SK-N-SH (cell line): ENCODE data around the gene TGM5. TPM values are rescaled to one million over a fixed set of nuclear protein-coding genes. Genes with fewer than 3 reads are reported as not detected.

ENCODE experiments used
- CTCF ChIA-PET: fragments of 300-600, 350-600 bp; formaldehyde crosslinking; extraction: SDS; loops from one replicate; lab custom pipeline; 2021; lab: Yijun Ruan, JAX
- POLR2A ChIA-PET: fragments of 350-600 bp; sonication (Branson Sonifier 250); formaldehyde crosslinking; extraction: SDS; loops from one replicate; lab custom pipeline; 2020; ENCODE audit warnings: antibody characterized with exemption, inconsistent platforms; lab: Yijun Ruan, JAX
- DNase-seq: peaks from one replicate; pipeline ENCODE4 v3.0.0; 2012
- H2AFZ ChIP-seq: fragments of 200-600 bp; sonication (generic); 2 replicates; pipeline ENCODE4 v1.8.1; 2016; ENCODE audit warnings: antibody characterized with exemption, mild to moderate bottlenecking, low read depth
- H3F3A ChIP-seq: fragments of 200-600 bp; sonication (generic); replicated peaks from 2 replicates; pipeline ENCODE3; 2016; ENCODE audit warnings: antibody characterized with exemption, mild to moderate bottlenecking; ENCODE audit not compliant: insufficient read depth
- H3K27ac ChIP-seq, 2 experiments: fragments of 200-500 bp in 1 of 2; fragments of 200-600 bp in 1 of 2; sonication (Bioruptor generic) in 1 of 2; sonication (generic), shearing (Covaris generic) in 1 of 2; 2 replicates each; pipeline versions ENCODE4 v1.5.1 to v1.6.1; 2014 to 2016; ENCODE audit warnings: low read depth in 2 of 2, inconsistent platforms in 1 of 2, low read length in 1 of 2, mild to moderate bottlenecking in 1 of 2, mixed read lengths in 1 of 2
- H3K27me3 ChIP-seq: fragments of 200-600 bp; sonication (generic), shearing (Covaris generic); 2 replicates; pipeline ENCODE4 v1.6.1; 2016; ENCODE audit warnings: mixed run types; ENCODE audit not compliant: insufficient read depth
- H3K36me3 ChIP-seq, 2 experiments: fragments of 200-500 bp in 1 of 2; fragments of 200-600 bp in 1 of 2; sonication (Bioruptor generic) in 1 of 2; sonication (generic) in 1 of 2; replicated peaks in 1 of 2; 2 replicates each; pipeline versions ENCODE3 to v1.5.1; 2014 to 2016; ENCODE audit warnings: low read length in 1 of 2, mild to moderate bottlenecking in 1 of 2; ENCODE audit not compliant: insufficient read depth in 2 of 2, control insufficient read depth in 1 of 2
- H3K4me1 ChIP-seq, 2 experiments: fragments of 200-500 bp in 1 of 2; fragments of 200-600 bp in 1 of 2; sonication (Bioruptor generic) in 1 of 2; sonication (generic), shearing (Covaris generic) in 1 of 2; 2 replicates each; pipeline versions ENCODE4 v1.5.1 to v1.6.1; 2014 to 2016; ENCODE audit warnings: low read depth in 1 of 2, low read length in 1 of 2, mixed run types in 1 of 2; ENCODE audit not compliant: insufficient read depth in 2 of 2, control insufficient read depth in 1 of 2
- H3K4me2 ChIP-seq: fragments of 200-600 bp; sonication (generic), shearing (Covaris generic); 2 replicates; pipeline ENCODE4 v1.6.1; 2017; ENCODE audit warnings: mixed run types
- H3K4me3 ChIP-seq, 2 experiments: fragments of 200-500 bp in 1 of 2; fragments of 200-600 bp in 1 of 2; sonication (Bioruptor generic) in 1 of 2; sonication (generic), shearing (Covaris generic) in 1 of 2; 2 replicates each; pipeline versions ENCODE4 v1.5.1 to v1.8.1; 2014 to 2016; ENCODE audit warnings: low read depth in 2 of 2, inconsistent platforms in 1 of 2, low read length in 1 of 2, mild to moderate bottlenecking in 1 of 2, mixed read lengths in 1 of 2, moderate library complexity in 1 of 2
- H3K79me2 ChIP-seq: fragments of 200-600 bp; sonication (generic); 2 replicates; pipeline ENCODE4 v1.8.1; 2017; ENCODE audit warnings: mild to moderate bottlenecking; ENCODE audit not compliant: insufficient read depth
- H3K9ac ChIP-seq: fragments of 200-600 bp; sonication (generic); 2 replicates; pipeline ENCODE4 v1.6.1; 2017; ENCODE audit warnings: mixed run types
- H3K9me2 ChIP-seq: fragments of 200-600 bp; sonication (generic); 2 replicates; pipeline ENCODE4 v1.6.1; 2017; ENCODE audit warnings: mixed run types
- H3K9me3 ChIP-seq: fragments of 200-600 bp; sonication (generic); 2 replicates; pipeline ENCODE4 v1.6.1; 2017; ENCODE audit warnings: mixed run types, mild to moderate bottlenecking, moderate library complexity
- H4K20me1 ChIP-seq: fragments of 200-600 bp; sonication (generic); 2 replicates; pipeline ENCODE4 v1.6.1; 2017; ENCODE audit warnings: mild to moderate bottlenecking, mixed run types; ENCODE audit not compliant: insufficient read depth
- CHD2 ChIP-seq: fragments of 150-350 bp; IDR thresholded peaks from 2 replicates; pipeline ENCODE4 v1.6.1; 2018; ENCODE audit warnings: low read length; ENCODE audit not compliant: partially characterized antibody
- ELF1 ChIP-seq: IDR thresholded peaks from 2 replicates; pipeline ENCODE4 v1.4.0; 2012
- EP300 ChIP-seq, 2 experiments: IDR thresholded peaks; 2 replicates each; pipeline versions ENCODE4 v1.4.0 to v1.6.1; 2012; ENCODE audit warnings: borderline replicate concordance in 1 of 2, low read depth in 1 of 2, low read length in 1 of 2
- FOSL2 ChIP-seq: IDR thresholded peaks from 2 replicates; pipeline ENCODE4 v1.4.0; 2012; ENCODE audit warnings: low read depth, mild to moderate bottlenecking, moderate library complexity, borderline replicate concordance
- FOXJ3 ChIP-seq: sonication (generic); formaldehyde crosslinking; IDR thresholded peaks from 2 replicates; pipeline ENCODE4 v1.5.1; 2020; ENCODE audit warnings: mild to moderate bottlenecking, missing genetic modification reagents
- GABPA ChIP-seq: IDR thresholded peaks from 2 replicates; pipeline ENCODE4 v1.4.0; 2012; ENCODE audit warnings: low read depth, mild to moderate bottlenecking
- GATA2 ChIP-seq: sonication (generic); formaldehyde crosslinking; IDR thresholded peaks from 2 replicates; pipeline ENCODE4 v1.5.0; 2020; ENCODE audit warnings: mild to moderate bottlenecking, missing genetic modification reagents
- MEF2A ChIP-seq: IDR thresholded peaks from 2 replicates; pipeline ENCODE4 v1.4.0; 2012; ENCODE audit warnings: low read depth, borderline replicate concordance
- MXI1 ChIP-seq: IDR thresholded peaks from 2 replicates; pipeline ENCODE4 v1.6.1; 2012; ENCODE audit warnings: mild to moderate bottlenecking, low read depth, low read length, improper control_type of control experiment
- NRF1 ChIP-seq: IDR thresholded peaks from 2 replicates; pipeline ENCODE4 v1.6.1; 2012; ENCODE audit warnings: low read depth, mild to moderate bottlenecking, low read length
- POLR2AphosphoS5 ChIP-seq: IDR thresholded peaks from 2 replicates; pipeline ENCODE4 v1.6.1; 2012; ENCODE audit warnings: low read depth, low read length
- RCOR1 ChIP-seq: fragments of 150-350 bp; IDR thresholded peaks from 2 replicates; pipeline ENCODE4 v1.6.1; 2017; ENCODE audit warnings: antibody characterized with exemption, low read length
- SIN3A ChIP-seq: IDR thresholded peaks from 2 replicates; pipeline ENCODE4 v1.6.1; 2012; ENCODE audit warnings: low read depth, mild to moderate bottlenecking, low read length, moderate library complexity, borderline replicate concordance
- TAF1 ChIP-seq: IDR thresholded peaks from 2 replicates; pipeline ENCODE4 v1.6.1; 2012; ENCODE audit warnings: low read depth, mild to moderate bottlenecking, low read length, moderate library complexity, borderline replicate concordance
- TEAD4 ChIP-seq: IDR thresholded peaks from 2 replicates; pipeline ENCODE4 v1.4.0; 2012; ENCODE audit warnings: mild to moderate bottlenecking, borderline replicate concordance; ENCODE audit not compliant: insufficient read depth
- WGBS: methylation state at CpG from one replicate; pipeline ENCODE4 v1.1.6; 2017; ENCODE audit warnings: low lambda C conversion rate; 5-methylcytosine and 5-hydroxymethylcytosine counted together
- polyA plus RNA-seq, 3 experiments: library from polyadenylated mRNA; depleted of rRNA; stranded (reverse); fragments of >200 nt; gene quantifications; 2 replicates each; pipeline ENCODE4 v1.2.3, GENCODE V29; 2012
- TF ChIP-seq, protein P1 (sequence below): fragments of 150-350 bp; IDR thresholded peaks from 2 replicates; pipeline ENCODE4 v1.6.1; 2016; ENCODE audit warnings: mild to moderate bottlenecking, low read depth, low read length
- TF ChIP-seq, protein P2 (sequence below): IDR thresholded peaks from 2 replicates; pipeline ENCODE4 v1.4.0; 2012; ENCODE audit warnings: low read depth, borderline replicate concordance
- TF ChIP-seq, protein P3 (sequence below): fragments of 200-600 bp; sonication (generic); IDR thresholded peaks from 2 replicates; pipeline ENCODE4 v1.6.1; 2017; ENCODE audit warnings: antibody characterized with exemption, mild to moderate bottlenecking, moderate library complexity

The TGM5 gene, protein sequence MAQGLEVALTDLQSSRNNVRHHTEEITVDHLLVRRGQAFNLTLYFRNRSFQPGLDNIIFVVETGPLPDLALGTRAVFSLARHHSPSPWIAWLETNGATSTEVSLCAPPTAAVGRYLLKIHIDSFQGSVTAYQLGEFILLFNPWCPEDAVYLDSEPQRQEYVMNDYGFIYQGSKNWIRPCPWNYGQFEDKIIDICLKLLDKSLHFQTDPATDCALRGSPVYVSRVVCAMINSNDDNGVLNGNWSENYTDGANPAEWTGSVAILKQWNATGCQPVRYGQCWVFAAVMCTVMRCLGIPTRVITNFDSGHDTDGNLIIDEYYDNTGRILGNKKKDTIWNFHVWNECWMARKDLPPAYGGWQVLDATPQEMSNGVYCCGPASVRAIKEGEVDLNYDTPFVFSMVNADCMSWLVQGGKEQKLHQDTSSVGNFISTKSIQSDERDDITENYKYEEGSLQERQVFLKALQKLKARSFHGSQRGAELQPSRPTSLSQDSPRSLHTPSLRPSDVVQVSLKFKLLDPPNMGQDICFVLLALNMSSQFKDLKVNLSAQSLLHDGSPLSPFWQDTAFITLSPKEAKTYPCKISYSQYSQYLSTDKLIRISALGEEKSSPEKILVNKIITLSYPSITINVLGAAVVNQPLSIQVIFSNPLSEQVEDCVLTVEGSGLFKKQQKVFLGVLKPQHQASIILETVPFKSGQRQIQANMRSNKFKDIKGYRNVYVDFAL
- polyA plus RNA-seq (2012; rRNA removed), result not detected in 2 replicates
- polyA plus RNA-seq (2012; cell fraction: cytosol; rRNA removed), result not detected in 2 replicates
- polyA plus RNA-seq (2012; cell fraction: nucleus; rRNA removed), result not detected in 2 replicates

DNA sequence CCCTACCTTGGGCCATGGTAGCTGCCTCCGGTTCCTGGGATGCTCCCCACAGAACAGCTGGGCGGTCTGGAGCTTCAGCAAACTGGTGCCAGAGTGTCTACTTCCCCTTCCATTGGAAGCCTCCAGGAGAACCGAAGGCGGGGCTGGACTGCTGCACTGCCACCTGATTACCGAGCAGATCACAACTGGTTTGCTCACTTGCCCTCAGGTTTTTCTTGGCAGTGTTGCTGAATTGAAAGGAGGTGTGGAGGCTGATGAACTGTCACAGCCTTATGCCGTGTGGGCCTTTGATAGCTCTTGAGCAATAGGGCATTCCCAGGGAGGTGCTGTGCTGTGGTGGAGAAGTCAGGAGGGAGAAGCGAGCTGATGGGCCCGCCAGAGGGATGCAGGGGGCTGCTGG is at the start of gene TGM5:
TGM5 (minus strand) TSS at position 95 of the 400 bp plus-strand sequence; CDS start at position 16, 79 bp downstream.
- Histone ChIP-seq H3K36me3 (no peaks in the 10 kb centered on the region), H3K27ac (no peak within 1 kb of the TSS), H3K4me2 (no peak within 1 kb of the TSS), H3K9me2 (no peaks in the 10 kb centered on the region), H2AFZ (no peak within 1 kb of the TSS), H3K79me2 (no peaks in the 10 kb centered on the region), H3K9me3 (no peaks in the 10 kb centered on the region), H3K9ac (no peak within 1 kb of the TSS)
- 57% methylated on average over 8 of the region's 8 CpGs for WGBS
- TF ChIP-seq FOSL2 (no peak), GABPA (no peak), MXI1 (no peak), CHD2 (no peak), ELF1 (no peak), TEAD4 (no peak)
- TF ChIP-seq, protein P1, sequence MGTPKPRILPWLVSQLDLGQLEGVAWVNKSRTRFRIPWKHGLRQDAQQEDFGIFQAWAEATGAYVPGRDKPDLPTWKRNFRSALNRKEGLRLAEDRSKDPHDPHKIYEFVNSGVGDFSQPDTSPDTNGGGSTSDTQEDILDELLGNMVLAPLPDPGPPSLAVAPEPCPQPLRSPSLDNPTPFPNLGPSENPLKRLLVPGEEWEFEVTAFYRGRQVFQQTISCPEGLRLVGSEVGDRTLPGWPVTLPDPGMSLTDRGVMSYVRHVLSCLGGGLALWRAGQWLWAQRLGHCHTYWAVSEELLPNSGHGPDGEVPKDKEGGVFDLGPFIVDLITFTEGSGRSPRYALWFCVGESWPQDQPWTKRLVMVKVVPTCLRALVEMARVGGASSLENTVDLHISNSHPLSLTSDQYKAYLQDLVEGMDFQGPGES, result no peak
- TF ChIP-seq, all 33 proteins: peak for 0
- ChIA-PET CTCF (interaction anchor here (0.8 to 2.7 kb wide), 5 partner anchors 11 to 80 kb away, joined by 3 to 19 read pairs (median 10); no protein-coding TSS in a partner anchor), POLR2A (no interaction called here)
- DNase-seq, result no peak
- Histone ChIP-seq H3F3A (no peaks in the 10 kb centered on the region), H3K4me1 (no peaks in the 10 kb centered on the region), H3K4me3 (no peak within 1 kb of the TSS), H3K27me3 (peaks cover 25% of the 10 kb centered on the region; the same call in 1 of the 2 replicates), H4K20me1 (no peaks in the 10 kb centered on the region)

DNA sequence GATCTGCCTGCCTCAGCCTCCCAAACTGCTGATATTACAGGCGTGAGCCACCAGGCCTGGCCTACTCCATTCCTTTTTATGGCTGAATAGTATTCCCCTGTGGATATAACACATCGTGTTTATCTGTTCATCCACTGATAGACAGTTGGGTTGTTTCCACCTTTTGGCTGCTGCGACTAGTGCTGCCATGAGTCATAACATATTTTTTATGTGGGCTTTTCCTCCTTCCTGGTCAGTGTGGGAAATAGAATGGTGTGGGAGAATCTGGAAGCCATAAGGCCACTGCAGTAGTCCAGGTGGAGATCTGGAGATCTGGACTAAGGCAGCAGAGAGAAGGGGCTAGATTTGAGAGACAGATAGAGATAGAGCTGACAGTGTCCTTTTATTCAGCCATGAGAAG is 47.4 kb upstream of the TGM5 start:
- no peaks in the 10 kb centered on the region for H3K9me2 ChIP-seq
- peaks cover 24% of the 10 kb centered on the region; the same call in 1 of the 2 replicates for H3K27me3 ChIP-seq
- no peaks in the 10 kb centered on the region for H3K36me3 ChIP-seq
- H3K9ac ChIP-seq, result no peak overlapping the region
- H3K79me2 ChIP-seq, result no peaks in the 10 kb centered on the region
- no peaks in the 10 kb centered on the region for H3K9me3 ChIP-seq
- H3F3A ChIP-seq, result no peaks in the 10 kb centered on the region
- ChIA-PET CTCF (no interaction called here), POLR2A (no interaction called here)
- no peaks in the 10 kb centered on the region for H4K20me1 ChIP-seq
- WGBS, result 20% methylated on average over 3 of the region's 3 CpGs
- DNase-seq, result no peak
- no peaks in the 10 kb centered on the region for H3K4me1 ChIP-seq
- no peak overlapping the region for H3K4me2 ChIP-seq
- no peak overlapping the region for H3K27ac ChIP-seq
- H3K4me3 ChIP-seq, result no peak overlapping the region
- H2AFZ ChIP-seq, result no peak overlapping the region
- TF ChIP-seq GABPA (no peak), GATA2 (no peak), FOXJ3 (CRISPR knock-in tag) (no peak), POLR2AphosphoS5 (no peak), TAF1 (no peak), ELF1 (no peak), EP300 (IDR thresholded peaks at IDR 0.05; ENCODE audit: borderline replicate concordance in 1 of 2, low read depth in 1 of 2, low read length in 1 of 2) (no peak), MEF2A (no peak), CHD2 (no peak), RCOR1 (no peak), SIN3A (no peak), TEAD4 (no peak), NRF1 (no peak)
- TF ChIP-seq, protein P2, sequence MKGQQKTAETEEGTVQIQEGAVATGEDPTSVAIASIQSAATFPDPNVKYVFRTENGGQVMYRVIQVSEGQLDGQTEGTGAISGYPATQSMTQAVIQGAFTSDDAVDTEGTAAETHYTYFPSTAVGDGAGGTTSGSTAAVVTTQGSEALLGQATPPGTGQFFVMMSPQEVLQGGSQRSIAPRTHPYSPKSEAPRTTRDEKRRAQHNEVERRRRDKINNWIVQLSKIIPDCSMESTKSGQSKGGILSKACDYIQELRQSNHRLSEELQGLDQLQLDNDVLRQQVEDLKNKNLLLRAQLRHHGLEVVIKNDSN, result no peak
- TF ChIP-seq, protein P3, sequence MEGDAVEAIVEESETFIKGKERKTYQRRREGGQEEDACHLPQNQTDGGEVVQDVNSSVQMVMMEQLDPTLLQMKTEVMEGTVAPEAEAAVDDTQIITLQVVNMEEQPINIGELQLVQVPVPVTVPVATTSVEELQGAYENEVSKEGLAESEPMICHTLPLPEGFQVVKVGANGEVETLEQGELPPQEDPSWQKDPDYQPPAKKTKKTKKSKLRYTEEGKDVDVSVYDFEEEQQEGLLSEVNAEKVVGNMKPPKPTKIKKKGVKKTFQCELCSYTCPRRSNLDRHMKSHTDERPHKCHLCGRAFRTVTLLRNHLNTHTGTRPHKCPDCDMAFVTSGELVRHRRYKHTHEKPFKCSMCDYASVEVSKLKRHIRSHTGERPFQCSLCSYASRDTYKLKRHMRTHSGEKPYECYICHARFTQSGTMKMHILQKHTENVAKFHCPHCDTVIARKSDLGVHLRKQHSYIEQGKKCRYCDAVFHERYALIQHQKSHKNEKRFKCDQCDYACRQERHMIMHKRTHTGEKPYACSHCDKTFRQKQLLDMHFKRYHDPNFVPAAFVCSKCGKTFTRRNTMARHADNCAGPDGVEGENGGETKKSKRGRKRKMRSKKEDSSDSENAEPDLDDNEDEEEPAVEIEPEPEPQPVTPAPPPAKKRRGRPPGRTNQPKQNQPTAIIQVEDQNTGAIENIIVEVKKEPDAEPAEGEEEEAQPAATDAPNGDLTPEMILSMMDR, result no peak
